Endothelial cell of umbilical vein (primary cell): ENCODE data around the gene PDPN.

Source experiments
- CTCF ChIP-seq, 2 donors: IDR thresholded peaks; 1 replicate in 1 of 2; 2 replicates in 1 of 2; pipeline ENCODE4 v1.5.1; 2011; ENCODE audit warnings: low read length in 2 of 2, mild to moderate bottlenecking in 2 of 2, moderate library complexity in 2 of 2, control low read depth in 1 of 2, inconsistent platforms in 1 of 2, low read depth in 1 of 2; ENCODE audit not compliant: insufficient read depth in 1 of 2; ENCODE audit errors: extremely low read depth in 1 of 2
- MAX ChIP-seq: IDR thresholded peaks from 2 replicates; pipeline ENCODE4 v1.6.1; 2011; ENCODE audit not compliant: insufficient read depth, insufficient read length
- POLR2A ChIP-seq: IDR thresholded peaks from 2 replicates; pipeline ENCODE4 v1.6.1; 2012; ENCODE audit warnings: low read depth, mild to moderate bottlenecking, control low read depth, low read length

GRCh38 chr1:13664451-13664850, 80.8 kb downstream of the PDPN start:
- TF ChIP-seq CTCF (IDR thresholded peaks at IDR 0.05; ENCODE audit: extremely low read depth in 1 of 2, insufficient read depth in 1 of 2, low read depth in 1 of 2, low read length in 2 of 2) (no peak), MAX (no peak), POLR2A (no peak)
